Astrocyte (in vitro differentiated cells and primary cell): ENCODE measurements around the gene POLA1.

Source experiments
- CTCF ChIP-seq: IDR thresholded peaks from 2 replicates; pipeline ENCODE4 v1.5.1; 2011; ENCODE audit warnings: low read depth, mild to moderate bottlenecking, inconsistent platforms, low read length, moderate library complexity; ENCODE audit not compliant: insufficient read depth
- EZH2 ChIP-seq: IDR thresholded peaks from 2 replicates; pipeline ENCODE4 v1.6.1; 2012; ENCODE audit warnings: mild to moderate bottlenecking, low read length, inconsistent platforms; ENCODE audit not compliant: insufficient read depth

- no peak for TF ChIP-seq CTCF
- no peak for TF ChIP-seq EZH2
Measured at GRCh38 chrX:24763989-24764388, 70.3 kb downstream of the POLA1 start.
